VCaP (cell line): ENCODE results near the gene HNRNPUL1.
"Not testable (repeated sequence)": the region's sequence is repeated elsewhere in the genome, so short reads cannot be mapped to it uniquely, and the experiment has no call there.

Experiments
- H3K27ac ChIP-seq: fragments of 450-650 bp; 2 replicates; pipeline ENCODE4 v1.5.1; 2017
- CTCF ChIP-seq: fragments of 450-650 bp; conservative IDR thresholded peaks from 2 replicates; pipeline ENCODE4 v1.5.1; 2017; ENCODE audit warnings: mild to moderate bottlenecking, moderate library complexity

HNRNPUL1 gene

GRCh38 chr19:41226874-41227390 is 37.2 kb upstream of the HNRNPUL1 start:
- H3K27ac ChIP-seq, result no peak overlapping the region
- TF ChIP-seq CTCF, result no peak

GRCh38 chr19:41228486-41228885 is 35.7 kb upstream of the HNRNPUL1 start:
- no peak overlapping the region for H3K27ac ChIP-seq
- no peak for TF ChIP-seq CTCF

- not testable (repeated sequence) for H3K27ac ChIP-seq
Measured at GRCh38 chr19:41229338-41229737, 34.8 kb upstream of the HNRNPUL1 start.

- no peak for TF ChIP-seq CTCF
- no peak overlapping the region for H3K27ac ChIP-seq
Measured at GRCh38 chr19:41230067-41230857, 33.9 kb upstream of the HNRNPUL1 start.

GRCh38 chr19:41232686-41233085 is 31.5 kb upstream of the HNRNPUL1 start:
- TF ChIP-seq CTCF, result no peak
- no peak overlapping the region for H3K27ac ChIP-seq

- no peak overlapping the region for H3K27ac ChIP-seq
- no peak for TF ChIP-seq CTCF
Measured at GRCh38 chr19:41233748-41234240, 30.4 kb upstream of the HNRNPUL1 start.

GRCh38 chr19:41234512-41235168 is 29.5 kb upstream of the HNRNPUL1 start:
- TF ChIP-seq CTCF, result no peak
- no peak overlapping the region for H3K27ac ChIP-seq
